Measurements from ENCODE around the gene USP44. TPM values are rescaled to one million over a fixed set of nuclear protein-coding genes. Genes with fewer than 3 reads are reported as not detected.

Gene USP44
- total and polyA plus RNA-seq, 2 donors (not counting 3 experiments of a cell fraction or from before 2014, with no cell fraction given): 0.91 to 3.1 TPM

GRCh38 chr12:95577820-95578219 is 26.5 kb upstream of the USP44 start:
- Histone ChIP-seq H2AFZ (ENCODE audit: low read depth, low read length) (no peak overlapping the region), H3K9me3 (replicated peaks; ENCODE audit: control insufficient read depth, insufficient read depth, low read length) (no peaks in the 10 kb centered on the region), H3K9me1 (replicated peaks; ENCODE audit: control insufficient read depth, extremely low read depth, insufficient read depth, low read length) (no peaks in the 10 kb centered on the region), H3K27me3 (ENCODE audit: control insufficient read depth in 2 of 2, insufficient read depth in 2 of 2, low read length in 2 of 2) (peaks cover 2 to 4% of the 10 kb centered on the region in 2 experiments), H3K36me3 (ENCODE audit: control insufficient read depth in 2 of 2, extremely low read depth in 1 of 2, insufficient read depth in 2 of 2, low read length in 2 of 2) (no peaks in the 10 kb centered on the region), H3K27ac (ENCODE audit: insufficient read depth, low read depth, low read length) (no peak overlapping the region), H3K9ac (replicated peaks; ENCODE audit: extremely low read depth, insufficient read depth, low read length) (no peak overlapping the region), H3K79me2 (ENCODE audit: control insufficient read depth, insufficient read depth, low read length) (no peaks in the 10 kb centered on the region), H4K20me1 (replicated peaks; ENCODE audit: control insufficient read depth, extremely low read depth, insufficient read depth, low read length) (no peaks in the 10 kb centered on the region), H3K4me3 (replicated peaks in 1 of 3; ENCODE audit: insufficient read depth in 1 of 3, low read depth in 1 of 3, low read length in 3 of 3) (no peak overlapping the region), H3K4me1 (ENCODE audit: control insufficient read depth, extremely low read depth, insufficient read depth, low read length) (no peaks in the 10 kb centered on the region), H3K4me2 (ENCODE audit: insufficient read depth, low read length) (no peak overlapping the region)
- TF ChIP-seq GATA2 (IDR thresholded peaks at IDR 0.05; ENCODE audit: insufficient read depth, insufficient read length, low read depth, low read length) (no peak), JUN (IDR thresholded peaks at IDR 0.05; ENCODE audit: borderline replicate concordance, insufficient read depth, insufficient read length, low read depth) (no peak), MAX (IDR thresholded peaks at IDR 0.05; ENCODE audit: insufficient read depth, insufficient read length) (no peak), POLR2AphosphoS5 (IDR thresholded peaks at IDR 0.05; ENCODE audit: insufficient read depth, low read depth, low read length) (no peak), FOS (IDR thresholded peaks at IDR 0.05; ENCODE audit: borderline replicate concordance, insufficient read depth, low read length) (no peak), POLR2A (IDR thresholded peaks at IDR 0.05; ENCODE audit: low read depth, low read length) (no peak), MYC (IDR thresholded peaks at IDR 0.05; ENCODE audit: low read depth, low read length) (no peak), EZH2 (IDR thresholded peaks at IDR 0.05; ENCODE audit: borderline replicate concordance, low read depth, low read length, severe bottlenecking) (no peak)
- POLR2A ChIA-PET: interaction anchor here (0.9 kb wide), 1 partner anchor 231 kb away, joined by 3 read pairs; no protein-coding TSS in a partner anchor
- dilution Hi-C loops (cut with MboI; ENCODE audit: extremely low pct_ligation_motif_present, low sequenced_read_pairs): no loop called here
- intact Hi-C loops (cut with micrococcal nuclease): no loop called here
- no peak for DNase-seq (ENCODE audit: low read depth, low spot score)
- no TSS peak for BruUV-seq (replicated peaks)
- CTCF ChIA-PET: interaction anchor here (1.1 to 1.6 kb wide), 3 partner anchors 33 to 268 kb away, joined by 3 to 5 read pairs (median 3); no protein-coding TSS in a partner anchor
- no peak for FAIRE-seq

Data from endothelial cell of umbilical vein (primary cell).